Ishikawa (cell line): ENCODE measurements around the gene CCSAP.

Experiments
- CEBPB ChIP-seq: IDR thresholded peaks from 2 replicates; pipeline ENCODE4 v1.6.1; 2012
- CREB1 ChIP-seq: IDR thresholded peaks from 2 replicates; pipeline ENCODE4 v1.6.1; 2012; ENCODE audit warnings: low read depth
- EGR1 ChIP-seq: IDR thresholded peaks from 2 replicates; pipeline ENCODE4 v1.6.1; 2012
- EP300 ChIP-seq: IDR thresholded peaks from 2 replicates; pipeline ENCODE4 v1.6.1; 2012; ENCODE audit warnings: borderline replicate concordance
- FOXM1 ChIP-seq: IDR thresholded peaks from 2 replicates; pipeline ENCODE4 v1.6.1; 2012; ENCODE audit warnings: low read depth, borderline replicate concordance
- MAX ChIP-seq: IDR thresholded peaks from 2 replicates; pipeline ENCODE4 v1.6.1; 2012
- NFIC ChIP-seq: IDR thresholded peaks from 2 replicates; pipeline ENCODE4 v1.6.1; 2012
- RAD21 ChIP-seq: IDR thresholded peaks from 2 replicates; pipeline ENCODE4 v1.6.1; 2012; ENCODE audit warnings: low read depth
- REST ChIP-seq: IDR thresholded peaks from 2 replicates; pipeline ENCODE4 v1.6.1; 2012; ENCODE audit warnings: low read depth, mild to moderate bottlenecking
- TAF1 ChIP-seq: IDR thresholded peaks from 2 replicates; pipeline ENCODE4 v1.6.1; 2012; ENCODE audit warnings: low read depth, mild to moderate bottlenecking
- TCF12 ChIP-seq: IDR thresholded peaks from 2 replicates; pipeline ENCODE4 v1.6.1; 2012; ENCODE audit warnings: low read depth
- TEAD4 ChIP-seq: IDR thresholded peaks from 2 replicates; pipeline ENCODE4 v1.6.1; 2012
- USF1 ChIP-seq: IDR thresholded peaks from 2 replicates; pipeline ENCODE4 v1.6.1; 2012
- YY1 ChIP-seq: IDR thresholded peaks from 2 replicates; pipeline ENCODE4 v1.6.1; 2012; ENCODE audit warnings: low read depth
- ZBTB7A ChIP-seq: IDR thresholded peaks from 2 replicates; pipeline ENCODE4 v1.6.1; 2012; ENCODE audit warnings: low read depth

CCSAP gene

GRCh38 chr1:229349463-229350385, 6.9 kb upstream of the CCSAP start:
- TF ChIP-seq YY1 (no peak), TEAD4 (no peak), RAD21 (no peak), REST (no peak), TAF1 (no peak), FOXM1 (no peak), EP300 (no peak), USF1 (no peak), EGR1 (no peak)

GRCh38 chr1:229347528-229347927, 4.7 kb upstream of the CCSAP start:
- no peak for TF ChIP-seq TCF12
- no peak for TF ChIP-seq TAF1
- no peak for TF ChIP-seq CEBPB
- TF ChIP-seq MAX = no peak
- TF ChIP-seq FOXM1 = no peak
- no peak for TF ChIP-seq YY1
- TF ChIP-seq TEAD4 = no peak
- TF ChIP-seq NFIC = no peak
- TF ChIP-seq USF1 = no peak

DNA sequence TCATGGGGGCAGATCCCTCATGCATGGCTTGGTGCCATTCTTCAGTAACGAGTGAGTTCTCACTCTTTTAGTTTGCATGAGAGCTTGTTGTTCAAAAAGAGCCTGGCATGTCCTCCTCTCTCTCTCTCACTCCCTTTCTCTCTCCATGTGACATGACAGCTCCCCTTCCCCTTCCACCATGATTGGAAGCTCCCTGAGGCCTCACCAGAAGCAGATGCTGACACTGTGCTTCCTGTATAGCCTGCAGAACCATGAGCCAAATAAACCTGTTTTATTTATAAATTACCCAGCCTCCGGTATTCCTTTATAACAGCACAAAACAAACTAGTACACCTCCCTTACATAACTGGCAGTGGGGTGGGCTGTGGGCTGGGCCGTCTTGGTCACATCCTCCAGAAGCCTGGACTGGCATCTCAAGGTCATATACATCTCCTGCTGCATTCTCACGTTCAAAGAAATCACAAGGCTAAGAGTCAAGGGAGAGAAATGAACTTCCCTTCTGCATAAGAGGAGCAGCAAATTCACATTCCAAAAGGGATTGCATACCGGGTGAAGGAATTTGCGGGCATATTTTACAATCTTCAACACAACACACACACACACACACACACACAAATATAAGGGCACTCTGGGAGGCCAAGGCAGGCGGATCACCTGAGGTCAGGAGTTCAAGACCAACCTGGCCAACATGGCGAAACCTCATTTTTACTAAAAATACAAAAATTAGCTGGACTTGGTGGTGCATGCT, 2.3 kb upstream of the CCSAP start:
- TF ChIP-seq TAF1 (no peak), USF1 (no peak), CEBPB (no peak), REST (no peak), MAX (no peak), EP300 (no peak), ZBTB7A (no peak), TEAD4 (no peak), EGR1 (no peak), CREB1 (no peak), TCF12 (no peak)

GRCh38 chr1:229344139-229344538, 1.3 kb upstream of the CCSAP start:
- no peak for TF ChIP-seq EP300
- no peak for TF ChIP-seq REST
- no peak for TF ChIP-seq EGR1
- TF ChIP-seq CREB1 = no peak
- no peak for TF ChIP-seq ZBTB7A
- no peak for TF ChIP-seq TEAD4
- no peak for TF ChIP-seq USF1
- TF ChIP-seq NFIC = no peak
- no peak for TF ChIP-seq MAX
- TF ChIP-seq TAF1 = no peak
- no peak for TF ChIP-seq TCF12
- TF ChIP-seq CEBPB = no peak
- no peak for TF ChIP-seq RAD21
- no peak for TF ChIP-seq YY1
- no peak for TF ChIP-seq FOXM1
